Measurements from ENCODE around the gene SVOP.

- TF ChIP-seq CTCF (IDR thresholded peaks at IDR 0.05) = no peak
- TF ChIP-seq POLR2A (IDR thresholded peaks at IDR 0.05) = no peak
Observed at GRCh38 chr12:109053382-109054123, 32.7 kb upstream of the SVOP start.

Data from testis (tissue), 2 donors.